RPMI8226 (cell line): ENCODE measurements around the gene MTHFSD.
"Not testable (repeated sequence)": the region's sequence is repeated elsewhere in the genome, so short reads cannot be mapped to it uniquely, and the experiment has no call there.

ENCODE experiments used
- DNase-seq: peaks from one replicate; pipeline ENCODE4 v3.0.0-alpha.2; 2015

The MTHFSD gene, protein sequence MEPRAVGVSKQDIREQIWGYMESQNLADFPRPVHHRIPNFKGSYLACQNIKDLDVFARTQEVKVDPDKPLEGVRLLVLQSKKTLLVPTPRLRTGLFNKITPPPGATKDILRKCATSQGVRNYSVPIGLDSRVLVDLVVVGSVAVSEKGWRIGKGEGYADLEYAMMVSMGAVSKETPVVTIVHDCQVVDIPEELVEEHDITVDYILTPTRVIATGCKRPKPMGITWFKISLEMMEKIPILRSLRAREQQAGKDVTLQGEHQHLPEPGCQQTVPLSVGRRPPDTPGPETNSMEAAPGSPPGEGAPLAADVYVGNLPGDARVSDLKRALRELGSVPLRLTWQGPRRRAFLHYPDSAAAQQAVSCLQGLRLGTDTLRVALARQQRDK

DNA sequence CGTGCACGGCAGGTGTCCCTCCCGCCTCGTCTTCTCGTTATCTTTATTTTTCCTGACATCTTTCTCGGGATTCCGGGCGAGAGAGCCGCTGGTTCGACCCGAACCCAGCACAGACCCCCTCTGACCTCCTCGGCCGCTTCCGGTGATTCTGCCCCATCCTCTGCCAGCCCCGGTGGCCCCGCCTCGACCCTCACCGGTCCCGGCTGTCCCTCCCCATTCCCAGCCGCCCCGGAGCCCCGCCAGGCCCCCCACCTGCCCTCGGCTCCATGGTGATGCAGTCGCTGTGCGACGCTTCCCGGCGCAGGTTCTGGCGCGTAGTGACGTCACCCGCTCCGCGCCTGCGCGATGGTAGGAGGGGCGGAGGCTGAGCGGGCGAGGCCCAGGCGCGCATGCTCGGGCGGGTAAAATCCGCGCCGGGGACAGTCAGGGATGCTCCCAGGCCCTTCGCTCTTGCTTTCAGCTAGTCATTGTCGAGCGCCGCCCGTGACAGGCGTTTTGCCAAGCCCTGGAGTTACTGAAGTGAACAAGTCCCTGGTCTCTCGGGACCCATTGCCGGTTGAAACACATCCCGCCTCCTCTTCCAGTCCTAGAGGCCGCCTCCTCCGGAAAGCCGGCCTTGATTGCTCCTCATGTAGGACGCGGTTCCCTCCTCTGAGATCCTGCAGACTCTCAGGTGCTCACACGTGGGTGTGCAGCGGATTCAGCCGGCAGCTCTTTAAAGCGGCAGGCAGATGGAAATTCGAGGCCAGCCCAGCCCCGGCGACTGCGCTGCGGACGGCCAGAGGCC, at the start of gene MTHFSD:
MTHFSD (minus strand) TSS at position 319 of the 787 bp plus-strand sequence; CDS start at position 268, 51 bp downstream.
- DNase-seq, result peak; percentile 88

DNA sequence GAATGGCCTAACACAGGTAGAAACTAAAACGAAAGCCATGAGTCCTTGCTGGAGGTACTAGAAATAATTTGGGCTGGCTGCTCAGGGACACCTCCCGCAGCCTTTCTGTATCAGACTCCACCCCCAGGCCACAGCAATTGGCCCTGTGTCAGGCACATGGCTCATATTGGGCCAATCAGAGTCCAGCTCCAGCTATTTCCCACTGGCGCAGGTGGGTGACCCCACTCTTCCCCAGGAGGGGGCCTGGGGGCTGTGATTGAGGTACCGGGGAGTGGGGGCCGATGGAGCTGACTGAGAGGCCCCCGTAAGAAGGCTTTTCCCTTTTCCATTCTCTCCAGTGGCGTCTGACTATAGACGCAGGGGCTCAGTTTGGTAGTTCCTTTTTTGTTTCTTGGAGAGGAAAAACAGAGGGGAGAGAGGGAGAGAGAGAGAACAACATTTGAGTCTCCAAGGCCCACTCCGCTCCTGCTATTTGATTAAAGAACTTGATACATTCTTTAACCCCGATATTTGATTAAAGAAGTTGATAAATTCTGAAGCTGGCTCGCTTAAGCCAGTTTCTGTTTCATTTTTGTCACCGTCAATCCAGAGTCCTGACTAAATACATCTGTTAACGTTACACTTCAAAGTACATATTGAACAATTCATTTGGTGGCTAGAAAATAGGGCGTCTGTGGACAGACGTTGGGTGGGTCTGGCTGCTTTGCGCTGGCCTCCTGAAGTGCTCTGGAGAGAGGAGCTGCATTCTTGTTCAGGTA, 49.6 kb upstream of the MTHFSD start:
- peak; percentile 28 for DNase-seq

DNA sequence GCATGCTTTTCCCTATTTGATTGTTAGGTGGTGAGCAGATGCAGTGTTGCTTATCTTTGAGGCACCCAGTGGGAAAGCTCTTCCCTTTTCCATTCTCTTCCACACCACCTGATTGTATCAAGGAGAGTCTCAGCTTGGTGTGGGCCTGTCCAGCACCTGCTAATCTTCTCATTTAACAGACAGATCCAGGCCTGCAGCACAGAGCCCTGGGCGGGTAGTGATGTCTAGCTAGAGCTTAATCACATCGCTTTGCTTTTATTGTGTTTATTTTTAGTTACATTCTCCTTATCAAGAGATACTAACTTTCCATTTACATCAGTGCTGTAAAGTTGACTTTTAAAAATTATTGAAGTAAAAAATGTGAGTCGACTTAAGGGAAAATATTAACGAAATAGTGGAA, 47.5 kb upstream of the MTHFSD start:
- DNase-seq, result no peak

DNA sequence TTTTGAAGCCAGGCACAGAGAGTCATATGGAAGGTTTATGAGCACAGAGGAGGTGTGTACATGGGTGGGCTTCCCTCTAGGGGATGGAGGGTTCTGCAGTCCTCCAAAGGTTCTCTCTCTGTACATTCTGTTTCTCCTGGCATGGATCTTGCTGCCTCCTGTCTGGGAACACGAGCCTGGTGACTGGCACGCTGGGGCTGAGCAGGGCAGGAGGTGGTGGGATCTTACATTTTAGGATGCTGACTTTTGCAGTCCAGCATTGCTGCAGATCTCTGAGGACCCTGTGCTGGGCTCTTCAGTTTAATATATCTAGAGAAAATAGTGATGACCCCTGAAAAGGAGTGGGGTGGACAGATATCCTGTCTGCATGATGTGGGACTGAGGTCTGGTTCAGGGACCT, 46.3 kb upstream of the MTHFSD start:
- DNase-seq, result no peak

DNA sequence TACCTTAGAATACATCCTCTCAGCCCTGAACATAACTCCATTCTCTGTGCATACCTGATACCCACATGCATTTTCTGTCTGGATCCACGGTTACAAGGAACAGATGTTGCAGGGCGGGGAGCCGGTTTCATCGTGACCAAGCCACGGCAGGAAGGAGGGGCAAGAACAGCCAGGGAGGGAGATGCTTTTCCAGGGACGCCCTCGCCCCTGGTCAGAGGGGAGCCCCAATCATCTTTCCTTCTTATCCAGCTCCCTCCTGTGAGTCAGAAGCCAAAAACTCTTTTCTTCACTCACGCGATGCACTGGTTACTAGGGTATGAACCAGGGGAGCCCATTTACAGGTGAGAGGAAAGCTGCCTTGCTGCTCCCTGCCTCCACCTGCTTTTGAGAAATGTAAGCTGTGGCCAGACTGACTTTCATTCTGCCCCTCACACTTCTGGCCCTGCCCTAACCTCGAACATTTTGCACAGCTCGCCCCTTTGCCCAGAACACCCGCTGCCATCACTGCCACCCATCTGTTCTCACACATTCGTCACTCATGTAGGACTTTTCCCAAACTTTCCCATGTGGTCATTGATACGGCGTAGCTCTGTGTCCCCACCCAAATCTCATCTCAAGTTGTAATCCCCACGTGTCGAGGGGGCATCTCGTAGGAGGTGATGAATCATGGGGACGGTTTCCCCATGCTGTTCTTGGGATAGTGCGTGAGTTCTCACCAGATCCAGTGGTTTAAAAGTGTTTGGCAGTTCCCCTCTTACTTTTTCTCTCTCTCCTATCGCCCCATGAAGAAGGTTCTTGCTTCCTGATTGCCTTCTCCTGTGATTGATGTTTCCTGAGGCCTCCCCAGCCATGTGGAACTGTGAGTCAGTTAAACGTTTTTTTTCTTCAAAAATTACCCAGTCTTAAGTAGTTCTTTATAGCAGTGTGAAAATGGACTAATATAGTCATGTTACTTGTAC, 43.9 kb upstream of the MTHFSD start:
- no peak for DNase-seq

DNA sequence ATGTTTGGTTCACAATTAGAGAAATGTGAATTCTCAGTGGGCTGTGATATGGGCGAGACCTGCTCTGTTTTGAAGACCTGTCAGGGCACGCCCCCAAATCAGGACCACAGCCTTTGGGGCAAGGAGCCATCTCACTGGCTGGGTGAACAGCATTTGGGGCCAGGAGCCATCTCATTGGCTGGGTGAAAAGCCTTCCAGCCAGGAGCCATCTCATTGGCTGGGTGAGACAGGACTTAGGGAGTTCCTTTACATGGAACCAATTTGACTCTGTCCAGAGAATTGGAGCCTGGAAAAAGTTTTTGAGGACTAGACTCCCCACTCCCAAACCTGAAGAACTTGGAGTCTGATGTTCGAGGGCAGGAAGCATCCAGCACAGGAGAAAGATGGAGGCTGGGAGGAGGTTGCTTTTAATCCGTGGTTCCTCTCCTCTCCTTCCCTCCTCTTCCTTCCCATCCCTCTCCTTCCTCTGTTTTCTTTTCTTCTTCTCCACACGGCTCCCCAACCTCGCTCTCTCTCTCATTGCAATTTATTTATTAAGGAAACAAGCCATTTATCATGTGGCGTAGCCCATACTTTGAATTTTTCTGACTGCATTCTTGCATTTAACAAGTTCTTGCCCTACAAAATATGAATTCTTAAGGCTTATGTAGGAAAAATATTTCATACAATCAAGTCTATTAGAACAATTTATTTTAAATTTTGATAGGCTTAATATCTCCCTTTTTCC, 43.0 kb upstream of the MTHFSD start:
- no peak for DNase-seq

DNA sequence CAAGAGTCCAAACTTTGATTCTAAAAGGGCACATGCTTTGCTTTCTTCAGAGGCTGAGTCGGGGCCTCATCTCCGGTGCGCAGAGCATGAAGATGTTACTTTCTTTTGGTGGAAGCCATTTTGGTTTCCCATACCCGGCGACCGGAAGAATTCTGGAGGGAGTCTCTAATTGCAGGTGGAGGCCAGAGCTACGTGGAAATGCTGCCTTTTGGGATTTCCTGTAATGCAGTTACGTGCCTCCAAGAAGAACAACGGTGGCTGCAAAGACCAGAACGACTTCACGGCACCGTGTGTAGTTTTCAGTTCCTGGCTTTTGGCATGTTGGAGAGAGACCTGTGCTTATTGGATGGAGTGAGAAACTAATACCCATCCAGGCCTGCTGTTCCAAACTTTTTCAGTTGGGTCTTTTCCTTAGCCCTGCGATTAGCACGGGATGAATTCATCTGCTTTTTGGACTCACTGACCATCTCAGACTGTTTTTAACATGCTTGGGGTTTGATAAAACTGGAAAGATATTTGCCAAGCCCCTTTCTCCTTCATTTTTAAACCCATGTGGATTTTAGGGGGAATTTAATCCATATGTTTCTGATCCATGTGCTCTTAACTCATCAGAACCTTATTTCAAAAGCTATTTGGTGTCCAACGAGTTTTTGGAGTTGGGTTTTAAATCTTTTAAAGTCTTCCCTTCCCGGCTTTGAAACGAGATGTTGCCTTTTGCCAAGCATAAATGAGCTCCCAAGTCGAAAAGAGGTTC, 42.3 kb upstream of the MTHFSD start:
- no peak for DNase-seq

DNA sequence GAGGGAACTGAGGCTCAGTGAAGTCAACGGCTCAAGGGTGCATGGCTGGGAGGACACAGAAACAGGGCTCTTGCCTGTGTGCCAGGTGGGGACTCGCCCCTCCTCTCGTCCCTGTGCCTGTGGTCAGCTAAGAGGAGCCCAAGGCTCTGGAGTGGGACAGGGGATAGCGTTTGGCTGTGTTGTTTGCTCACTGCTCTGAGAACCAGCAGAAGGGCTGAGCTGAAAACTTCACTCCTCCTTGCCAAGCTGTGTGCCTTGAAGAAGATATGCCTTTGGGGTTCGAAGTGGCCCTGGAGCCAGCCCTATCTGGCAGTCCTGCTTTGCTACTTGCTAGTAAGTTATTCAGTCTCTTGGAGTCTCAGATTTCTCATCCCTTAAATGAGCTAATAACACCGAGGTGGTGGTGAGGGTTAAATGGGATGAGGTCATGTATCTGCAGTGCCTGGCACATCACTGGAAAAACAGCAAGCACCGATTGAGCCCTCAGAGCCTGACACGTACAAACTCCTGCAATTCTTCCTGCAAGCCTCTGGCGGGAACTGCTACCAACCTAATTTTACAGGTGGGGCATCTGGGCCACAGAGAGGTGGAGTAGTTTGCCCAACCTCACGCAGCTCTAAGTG, 41.1 kb upstream of the MTHFSD start:
- DNase-seq, result no peak

DNA sequence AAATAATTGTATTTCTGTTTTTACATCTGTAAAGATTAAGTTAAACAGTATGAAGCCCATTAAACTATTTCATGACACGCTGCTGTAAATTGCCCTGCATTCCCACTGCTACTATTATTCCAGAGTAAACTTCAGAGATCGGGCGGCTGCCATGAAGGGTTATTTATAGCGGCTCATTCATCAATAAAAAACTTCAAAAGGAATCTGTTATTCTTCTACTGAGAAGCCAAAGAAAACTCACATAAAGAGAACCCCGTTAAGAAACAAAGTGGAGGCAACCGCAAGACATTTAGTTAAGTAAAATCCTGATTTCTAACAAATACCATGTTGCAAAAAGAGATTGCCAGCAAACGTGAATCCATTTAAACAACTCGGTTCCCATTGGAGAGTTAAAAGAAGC, 39.7 kb upstream of the MTHFSD start:
- no peak for DNase-seq

DNA sequence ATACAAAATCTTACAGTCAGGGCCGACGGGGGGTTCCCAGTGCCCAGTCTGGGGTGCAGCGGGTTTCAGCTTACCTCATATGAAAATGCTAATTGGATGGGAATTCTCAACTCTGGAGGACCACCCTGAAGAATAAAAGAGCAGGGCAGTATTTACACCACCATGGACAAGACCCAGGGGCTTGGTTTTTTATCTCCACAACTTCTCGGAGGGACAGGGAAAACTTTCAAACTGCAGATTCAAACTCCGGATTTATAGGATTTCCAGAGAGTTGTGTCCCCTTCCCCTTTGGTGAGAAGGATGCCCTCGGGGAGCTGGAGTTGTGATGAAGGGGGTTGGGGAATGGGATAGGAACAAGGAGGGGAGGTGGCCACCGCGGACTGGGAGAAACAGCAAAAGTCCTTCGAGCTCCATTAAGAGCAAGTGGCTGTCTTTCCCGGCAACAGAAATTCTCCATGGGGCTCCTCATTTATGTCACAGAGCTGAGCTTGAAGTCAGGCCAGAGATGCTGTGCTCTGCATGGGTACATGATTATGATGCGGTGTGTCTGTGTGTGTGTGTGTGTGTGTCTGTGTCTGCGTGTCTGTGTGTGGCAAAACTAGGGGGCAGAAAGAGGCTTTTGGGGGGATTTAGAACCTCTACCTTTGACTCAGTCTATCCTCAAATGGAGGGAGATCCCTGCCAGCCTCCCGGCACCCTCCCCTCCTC, 39.0 kb upstream of the MTHFSD start:
- DNase-seq, result no peak

DNA sequence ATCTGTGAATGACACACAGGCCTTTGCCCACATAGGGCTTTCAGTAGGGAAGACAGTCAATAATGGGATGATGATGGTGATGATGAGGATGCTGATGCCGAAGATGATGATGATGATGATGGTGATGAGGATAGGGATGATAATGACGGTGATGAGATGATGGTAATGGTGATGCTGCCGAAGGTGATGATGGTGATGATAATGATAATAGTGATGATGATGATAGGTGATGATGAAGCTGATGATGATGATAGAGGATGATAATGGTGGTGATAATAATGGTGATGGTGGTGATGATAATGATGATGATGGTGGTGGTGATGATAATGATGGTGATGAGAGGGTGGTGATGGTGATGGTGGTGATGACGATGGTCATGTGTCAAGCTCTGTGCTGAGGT, 36.2 kb upstream of the MTHFSD start:
- DNase-seq, result no peak

DNA sequence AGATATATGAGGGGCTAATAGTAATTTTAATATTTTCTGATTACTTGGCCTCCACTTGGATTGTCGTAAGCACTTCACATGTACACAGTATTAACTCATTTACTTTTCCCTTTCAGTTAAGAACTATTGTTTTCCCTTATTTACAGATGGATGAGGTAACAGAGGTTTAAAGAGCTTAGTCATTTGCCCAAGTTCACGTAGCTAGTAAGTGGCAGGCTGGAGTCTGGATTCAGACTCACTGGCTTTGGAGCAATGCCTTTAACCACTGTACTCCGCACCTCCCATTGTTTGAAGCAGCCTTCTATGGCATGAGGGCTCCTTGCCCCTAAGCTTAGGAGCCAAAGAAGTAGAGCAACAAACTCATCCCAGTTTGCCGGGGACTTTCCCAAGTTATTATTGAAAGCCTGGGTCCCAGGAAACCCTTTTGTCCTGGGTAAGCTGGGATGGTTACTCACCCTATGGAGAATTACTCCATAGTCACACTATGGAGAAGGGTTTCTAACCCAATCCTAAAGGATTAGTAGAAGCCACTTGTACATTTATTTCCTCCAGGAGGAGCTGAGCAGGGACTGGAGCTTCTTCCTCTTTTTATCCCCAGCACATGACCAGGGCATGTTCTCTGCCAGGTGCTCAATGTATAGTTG, 35.6 kb upstream of the MTHFSD start:
- DNase-seq, result no peak

DNA sequence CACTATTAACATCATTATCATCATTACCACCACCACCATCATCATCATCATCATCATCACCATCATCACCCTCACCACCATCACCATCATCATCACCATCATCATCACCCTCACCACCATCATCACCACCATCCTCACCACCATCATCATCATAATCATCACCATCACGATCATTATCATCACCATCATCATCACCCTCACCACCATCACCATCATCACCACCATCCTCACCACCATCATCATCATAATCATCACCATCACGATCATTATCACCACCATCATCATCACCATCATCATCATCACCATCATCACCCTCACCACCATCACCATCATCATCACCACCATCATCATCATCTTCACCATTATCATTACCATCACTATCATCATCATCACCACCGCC, 32.9 kb upstream of the MTHFSD start:
- not testable (repeated sequence) for DNase-seq

DNA sequence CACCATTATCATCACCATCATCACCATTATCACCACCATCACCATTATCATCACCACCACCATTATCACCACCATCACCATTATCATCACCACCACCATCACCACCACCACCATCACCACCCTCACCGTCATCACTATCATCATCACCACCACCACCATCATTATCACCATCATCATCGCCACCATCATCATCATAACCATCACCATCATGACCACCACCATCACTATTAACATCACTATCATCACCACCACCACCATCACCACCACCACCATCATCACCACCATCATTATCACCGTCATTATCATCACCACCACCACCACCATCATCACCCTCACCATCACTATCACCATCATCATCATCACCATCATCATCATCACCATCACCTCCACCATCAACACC, 32.5 kb upstream of the MTHFSD start:
- DNase-seq, result no peak

DNA sequence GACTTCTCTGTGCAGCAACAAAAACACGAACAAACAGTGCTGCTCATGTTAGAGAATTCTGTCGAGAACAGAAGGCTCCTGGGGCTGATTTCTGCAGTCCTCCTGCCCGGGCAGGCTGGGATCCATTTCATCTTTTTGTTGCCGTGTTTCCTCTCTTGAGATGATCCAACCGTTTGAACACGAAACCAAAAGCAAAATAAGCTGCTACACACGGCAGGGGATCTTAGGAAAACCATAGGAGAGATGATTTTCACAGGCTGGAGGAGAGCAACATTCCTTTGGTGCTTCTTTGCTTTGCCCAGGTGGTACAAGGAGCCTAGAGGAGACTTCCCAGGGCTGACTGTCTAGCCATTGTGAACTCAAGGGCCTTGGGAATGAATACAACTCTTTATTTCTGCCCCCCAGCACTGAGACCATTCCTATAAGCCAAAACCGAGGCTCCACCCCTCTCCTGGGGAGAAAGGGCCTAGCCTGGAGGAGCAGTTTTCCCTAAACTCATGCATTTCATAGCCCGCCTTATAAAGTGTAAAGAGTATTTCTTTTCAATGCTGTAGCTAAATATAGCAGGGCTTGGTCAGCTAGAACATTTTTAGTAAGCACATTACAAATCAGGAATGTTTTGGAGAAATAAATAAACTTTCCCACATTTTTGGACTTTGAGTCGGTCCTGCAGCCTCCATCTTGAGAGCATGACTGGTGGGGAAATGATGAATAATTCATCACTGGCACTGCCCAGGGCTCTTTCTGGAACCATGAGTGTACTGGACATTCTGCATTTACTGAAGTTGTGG, 31.0 kb upstream of the MTHFSD start:
- DNase-seq, result no peak

DNA sequence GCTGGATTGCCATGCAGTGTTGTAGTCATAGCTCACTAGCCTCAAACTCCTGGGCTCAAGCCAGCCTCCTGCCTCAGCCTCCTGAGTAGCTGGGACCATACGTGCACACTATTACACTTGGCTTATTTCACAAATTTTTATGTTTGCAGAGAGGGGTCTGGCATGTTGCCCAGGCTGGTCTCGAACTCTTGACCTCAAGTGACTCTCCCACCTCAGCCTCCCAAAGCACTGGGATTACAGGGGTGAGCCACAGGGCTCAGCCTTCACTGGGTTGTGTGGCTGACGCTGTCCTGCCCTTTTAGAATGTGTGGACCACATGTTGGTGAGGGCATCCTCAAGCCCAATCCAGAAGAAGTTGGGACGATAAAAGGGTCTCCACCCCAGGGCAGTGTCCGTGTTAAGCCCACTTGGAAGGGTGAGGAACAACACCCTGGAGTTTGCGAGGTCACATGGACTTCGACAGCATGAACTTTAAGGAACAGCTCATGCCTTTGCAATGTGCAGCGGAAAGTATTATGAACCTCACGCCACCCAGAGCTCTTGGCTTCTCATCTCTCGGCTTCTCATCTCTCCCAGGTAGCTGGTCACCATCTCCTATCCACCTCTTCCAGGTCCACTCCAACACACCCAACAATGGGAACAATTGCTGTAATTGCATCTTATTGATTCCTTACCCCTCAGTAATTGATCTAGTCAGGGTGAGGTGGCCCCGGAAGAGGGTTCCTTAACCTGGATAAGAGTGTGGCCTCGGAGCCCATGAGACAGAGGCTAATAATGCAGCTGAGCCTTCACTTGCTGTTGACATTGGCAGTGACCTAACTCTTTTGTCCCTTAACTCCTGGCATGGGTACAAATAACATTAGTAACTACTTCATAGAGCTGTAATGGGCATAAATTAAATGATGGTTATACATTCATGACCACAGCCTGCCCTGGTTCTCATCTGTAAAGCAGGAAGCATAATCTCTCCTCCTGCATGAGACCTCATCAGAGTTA, 30.0 kb upstream of the MTHFSD start:
- no peak for DNase-seq

DNA sequence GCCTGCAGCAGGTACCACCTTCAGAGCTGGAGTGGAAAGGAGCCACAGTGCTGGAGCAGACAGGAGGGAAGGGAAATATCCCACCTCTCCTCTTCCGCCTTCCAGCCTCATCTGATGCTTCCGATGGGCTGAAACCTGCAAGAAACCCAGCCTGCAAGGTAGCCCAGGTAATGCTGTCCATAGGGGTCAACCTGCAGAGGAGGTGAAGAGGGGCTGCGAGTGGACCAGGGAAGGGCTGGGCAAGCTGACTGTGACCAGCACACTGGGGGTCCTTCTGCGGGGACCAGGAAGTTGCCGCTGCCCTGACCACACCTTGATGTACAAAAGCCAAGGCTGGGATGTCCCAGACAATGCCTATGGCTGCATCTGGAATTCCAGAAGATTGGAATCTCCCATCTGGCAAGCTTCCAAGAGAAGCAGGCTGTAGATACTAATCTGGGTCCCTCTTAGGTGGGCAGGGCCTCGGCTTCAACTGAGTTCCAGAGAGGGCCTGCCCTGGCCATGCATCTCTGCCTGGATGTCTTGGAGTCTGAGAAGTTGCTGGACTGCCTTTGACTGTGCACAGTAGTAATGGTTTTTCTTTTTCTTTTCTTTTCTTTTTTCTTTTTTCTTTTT, 29.1 kb upstream of the MTHFSD start:
- DNase-seq, result no peak
